Rectal smooth muscle tissue (tissue), 1 donor: Measurements from ENCODE around the gene CELA2A.

ENCODE experiments used
- H3K27ac ChIP-seq: one replicate; pipeline ENCODE4 v1.7.0; 2013; ENCODE audit warnings: low read depth, low read length, inconsistent platforms
- H3K27me3 ChIP-seq: one replicate; pipeline ENCODE4 v1.7.0; 2013; ENCODE audit warnings: low read length; ENCODE audit not compliant: control insufficient read depth, insufficient read depth
- H3K36me3 ChIP-seq: one replicate; pipeline ENCODE4 v1.7.0; 2013; ENCODE audit warnings: low read length; ENCODE audit not compliant: control insufficient read depth, insufficient read depth
- H3K4me1 ChIP-seq: one replicate; pipeline ENCODE4 v1.7.0; 2013; ENCODE audit warnings: low read length; ENCODE audit not compliant: control insufficient read depth, insufficient read depth
- H3K4me3 ChIP-seq: one replicate; pipeline ENCODE4 v1.7.0; 2013; ENCODE audit warnings: low read length
- H3K9ac ChIP-seq: one replicate; pipeline ENCODE4 v1.7.0; 2013; ENCODE audit warnings: low read length

The CELA2A gene

GRCh38 chr1:15417059-15417934 is 39.2 kb upstream of the CELA2A start:
- no peak overlapping the region for H3K4me3 ChIP-seq
- peaks cover 19% of the 10 kb centered on the region for H3K4me1 ChIP-seq
- no peaks in the 10 kb centered on the region for H3K27me3 ChIP-seq
- no peak overlapping the region for H3K9ac ChIP-seq
- H3K27ac ChIP-seq = no peak overlapping the region
- H3K36me3 ChIP-seq = no peaks in the 10 kb centered on the region

- Histone ChIP-seq H3K27ac (no peak overlapping the region), H3K9ac (no peak overlapping the region), H3K4me3 (no peak overlapping the region), H3K27me3 (no peaks in the 10 kb centered on the region), H3K4me1 (peaks cover 19% of the 10 kb centered on the region), H3K36me3 (no peaks in the 10 kb centered on the region)
Observed at GRCh38 chr1:15418806-15419515, 37.6 kb upstream of the CELA2A start.

- Histone ChIP-seq H3K36me3 (no peaks in the 10 kb centered on the region), H3K4me1 (peaks cover 16% of the 10 kb centered on the region), H3K4me3 (peak overlapping the region; percentile 13), H3K27me3 (no peaks in the 10 kb centered on the region), H3K27ac (no peak overlapping the region), H3K9ac (no peak overlapping the region)
Observed at GRCh38 chr1:15420853-15421465, 35.6 kb upstream of the CELA2A start.

- Histone ChIP-seq H3K27ac (no peak overlapping the region), H3K4me3 (no peak overlapping the region), H3K27me3 (no peaks in the 10 kb centered on the region), H3K36me3 (no peaks in the 10 kb centered on the region), H3K9ac (no peak overlapping the region), H3K4me1 (peaks cover 24% of the 10 kb centered on the region)
Observed at GRCh38 chr1:15422871-15423270, 33.7 kb upstream of the CELA2A start.

GRCh38 chr1:15423355-15424077 is 33.0 kb upstream of the CELA2A start:
- H3K27me3 ChIP-seq = no peaks in the 10 kb centered on the region
- H3K4me3 ChIP-seq = no peak overlapping the region
- H3K36me3 ChIP-seq = no peaks in the 10 kb centered on the region
- H3K27ac ChIP-seq = no peak overlapping the region
- H3K4me1 ChIP-seq = peaks cover 24% of the 10 kb centered on the region
- peak overlapping the region; percentile 4 for H3K9ac ChIP-seq

- no peak overlapping the region for H3K9ac ChIP-seq
- no peaks in the 10 kb centered on the region for H3K27me3 ChIP-seq
- H3K27ac ChIP-seq = no peak overlapping the region
- no peak overlapping the region for H3K4me3 ChIP-seq
- peaks cover 1% of the 10 kb centered on the region for H3K36me3 ChIP-seq
- peaks cover 19% of the 10 kb centered on the region for H3K4me1 ChIP-seq
Observed at GRCh38 chr1:15424146-15424667, 32.3 kb upstream of the CELA2A start.

GRCh38 chr1:15424981-15425380 is 31.6 kb upstream of the CELA2A start:
- Histone ChIP-seq H3K27ac (no peak overlapping the region), H3K27me3 (no peaks in the 10 kb centered on the region), H3K9ac (peak overlapping the region; percentile 3), H3K4me1 (peaks cover 18% of the 10 kb centered on the region), H3K36me3 (peaks cover 7% of the 10 kb centered on the region), H3K4me3 (peak overlapping the region; percentile 3)

- H3K4me1 ChIP-seq = peaks cover 18% of the 10 kb centered on the region
- no peaks in the 10 kb centered on the region for H3K27me3 ChIP-seq
- no peak overlapping the region for H3K27ac ChIP-seq
- no peak overlapping the region for H3K4me3 ChIP-seq
- H3K9ac ChIP-seq = no peak overlapping the region
- H3K36me3 ChIP-seq = peaks cover 7% of the 10 kb centered on the region
Observed at GRCh38 chr1:15425521-15425920, 31.0 kb upstream of the CELA2A start.

GRCh38 chr1:15425958-15426357 is 30.6 kb upstream of the CELA2A start:
- H3K36me3 ChIP-seq = peaks cover 7% of the 10 kb centered on the region
- H3K4me1 ChIP-seq = peaks cover 18% of the 10 kb centered on the region
- no peak overlapping the region for H3K27ac ChIP-seq
- no peaks in the 10 kb centered on the region for H3K27me3 ChIP-seq
- no peak overlapping the region for H3K9ac ChIP-seq
- H3K4me3 ChIP-seq = no peak overlapping the region

- Histone ChIP-seq H3K27ac (peak overlapping the region; percentile 86), H3K4me3 (no peak overlapping the region), H3K4me1 (peaks cover 16% of the 10 kb centered on the region), H3K36me3 (peaks cover 7% of the 10 kb centered on the region), H3K27me3 (no peaks in the 10 kb centered on the region), H3K9ac (peak overlapping the region; percentile 27)
Observed at GRCh38 chr1:15426492-15427279, 29.8 kb upstream of the CELA2A start.

- Histone ChIP-seq H3K4me1 (peaks cover 16% of the 10 kb centered on the region), H3K27me3 (no peaks in the 10 kb centered on the region), H3K36me3 (peaks cover 7% of the 10 kb centered on the region), H3K9ac (peak overlapping the region; percentile 27), H3K4me3 (no peak overlapping the region), H3K27ac (peak overlapping the region; percentile 86)
Observed at GRCh38 chr1:15427280-15427666, 29.3 kb upstream of the CELA2A start.
